Colon (tissue), 2 donors: Measurements from ENCODE around the gene VCX.
A peak's percentile ranks its signal among the peaks of the same experiment; 100 is the strongest.
"Not testable (repeated sequence)": the region's sequence is repeated elsewhere in the genome, so short reads cannot be mapped to it uniquely, and the experiment has no call there.

Experiments
- FAIRE-seq: peaks from 2 replicates; lab custom pipeline; 2012; peaks lifted over from hg19 to GRCh38; lab: Jason Lieb, UNC
- donor health status: control.
- donor health status: control.

Gene VCX

GRCh38 chrX:7842871-7843270 is at the start of gene VCX:
TSS of gene VCX (plus strand) at chrX:7843171. CDS start at chrX:7843204, 33 bp downstream.
- not testable (repeated sequence) for FAIRE-seq

GRCh38 chrX:7798327-7798726 is 44.6 kb upstream of the VCX start:
- no peak for FAIRE-seq

GRCh38 chrX:7801711-7802110 is 41.3 kb upstream of the VCX start:
- no peak for FAIRE-seq

- FAIRE-seq: no peak
Observed at GRCh38 chrX:7815166-7815805, 27.7 kb upstream of the VCX start.

GRCh38 chrX:7828594-7828993 is 14.4 kb upstream of the VCX start:
- FAIRE-seq: no peak

GRCh38 chrX:7841084-7841805 is 1.7 kb upstream of the VCX start:
- peak; percentile 68 for FAIRE-seq

- FAIRE-seq: no peak
Observed at GRCh38 chrX:7852166-7852565, 9.2 kb downstream of the VCX start.

- FAIRE-seq: no peak
Observed at GRCh38 chrX:7872042-7872441, 29.1 kb downstream of the VCX start.

- no peak for FAIRE-seq
Observed at GRCh38 chrX:7876957-7877356, 34.0 kb downstream of the VCX start.

- no peak for FAIRE-seq
Observed at GRCh38 chrX:7889135-7889534, 46.2 kb downstream of the VCX start.

GRCh38 chrX:7889680-7890079 is 46.7 kb downstream of the VCX start:
- FAIRE-seq: no peak

GRCh38 chrX:7891928-7892327 is 49.0 kb downstream of the VCX start:
- FAIRE-seq: no peak
